Heart left ventricle (tissue), 13 donors: ENCODE measurements around the gene TOMM40L.

Experiments used
- CTCF ChIP-seq, 12 donors: fragments of 200-600 bp; sonication (generic) in 4 of 12; IDR thresholded peaks; one replicate each; pipeline versions ENCODE4 v1.5.0 to v1.8.0; 2018 to 2022; ENCODE audit warnings: antibody characterized with exemption in 12 of 12, mild to moderate bottlenecking in 5 of 12
- POLR2A ChIP-seq, 2 donors: fragments of 450-650 bp; IDR thresholded peaks; one replicate each; pipeline ENCODE4 v1.6.1; 2017; ENCODE audit warnings: antibody characterized with exemption in 2 of 2, mild to moderate bottlenecking in 2 of 2, moderate library complexity in 2 of 2
- donor health status: ischemic (EF 13 %, LVEDD 7.1; RV severe dilation, severe dysfunction).
- donor health status: DM: no; HTN: yes; CAD: no.
- donor health status: DM: no; HTN: no; CAD: no.
- donor health status: ischemic (EF 25% LVEDD 6.9; RV normal size, moderate dysfunction).
- donor health status: ischemic (EF 25% LVEDD 5.7; RV mildly dilated, moderate dysfunction).
- donor health status: ischemic (EF 35%, LVEDD 5.7; RV mildly dilated, moderate dysfunction).
- donor health status: nonischemic (EF 11% LVEDD 7.7; RV severe dilation, severe dysfunction).
- donor health status: DM: yes; HTN: yes; CAD: no.
- donor health status: PGD.
- donor health status: ischemic (EF 29% LVEDD 5.4; RV normal size, mild dysfunction).
- donor health status: nonischemic (EF 23%, LVEDD 6.1; RV moderate dilation, normal function).

GRCh38 chr1:161188381-161188780 lies 37.5 kb upstream of the TOMM40L start:
- TF ChIP-seq CTCF (IDR thresholded peaks at IDR 0.05) (no peak), POLR2A (IDR thresholded peaks at IDR 0.05) (no peak)
